Measurements from ENCODE around the gene ZC3HAV1.

Gene ZC3HAV1

DNA sequence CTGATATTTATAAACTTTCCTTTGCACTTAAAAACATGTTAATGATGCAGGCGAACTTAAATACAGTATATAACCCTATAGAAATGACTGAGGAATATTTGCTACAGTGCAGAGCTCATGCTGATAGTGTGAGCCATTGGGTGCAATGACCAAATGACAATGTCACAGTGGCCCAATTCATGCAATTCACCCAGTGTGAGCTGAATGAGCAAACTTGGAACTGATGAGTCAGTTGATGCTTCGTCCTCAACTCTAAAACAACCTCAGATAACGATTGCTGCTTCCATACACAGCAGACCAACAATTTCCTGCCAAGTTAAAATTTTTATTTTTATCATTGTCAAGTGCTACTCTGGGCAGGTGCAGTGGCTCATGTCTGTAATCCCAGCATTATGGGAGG is 61.5 kb downstream of the ZC3HAV1 start:
- peaks cover 95% of the 10 kb centered on the region for H3K36me3 ChIP-seq
- H3K4me1 ChIP-seq (ENCODE audit: control insufficient read depth in 1 of 2, insufficient read depth in 1 of 2, low read depth in 1 of 2, low read length in 1 of 2): peaks cover 11 to 20% of the 10 kb centered on the region in 2 experiments
- no peaks in the 10 kb centered on the region for H3K9me3 ChIP-seq
- no peak overlapping the region for H3K4me3 ChIP-seq (ENCODE audit: low read depth in 1 of 2, low read length in 1 of 2)
- TF ChIP-seq, protein P1, sequence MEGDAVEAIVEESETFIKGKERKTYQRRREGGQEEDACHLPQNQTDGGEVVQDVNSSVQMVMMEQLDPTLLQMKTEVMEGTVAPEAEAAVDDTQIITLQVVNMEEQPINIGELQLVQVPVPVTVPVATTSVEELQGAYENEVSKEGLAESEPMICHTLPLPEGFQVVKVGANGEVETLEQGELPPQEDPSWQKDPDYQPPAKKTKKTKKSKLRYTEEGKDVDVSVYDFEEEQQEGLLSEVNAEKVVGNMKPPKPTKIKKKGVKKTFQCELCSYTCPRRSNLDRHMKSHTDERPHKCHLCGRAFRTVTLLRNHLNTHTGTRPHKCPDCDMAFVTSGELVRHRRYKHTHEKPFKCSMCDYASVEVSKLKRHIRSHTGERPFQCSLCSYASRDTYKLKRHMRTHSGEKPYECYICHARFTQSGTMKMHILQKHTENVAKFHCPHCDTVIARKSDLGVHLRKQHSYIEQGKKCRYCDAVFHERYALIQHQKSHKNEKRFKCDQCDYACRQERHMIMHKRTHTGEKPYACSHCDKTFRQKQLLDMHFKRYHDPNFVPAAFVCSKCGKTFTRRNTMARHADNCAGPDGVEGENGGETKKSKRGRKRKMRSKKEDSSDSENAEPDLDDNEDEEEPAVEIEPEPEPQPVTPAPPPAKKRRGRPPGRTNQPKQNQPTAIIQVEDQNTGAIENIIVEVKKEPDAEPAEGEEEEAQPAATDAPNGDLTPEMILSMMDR (IDR thresholded peaks at IDR 0.05): no peak
- no peaks in the 10 kb centered on the region for H3K27me3 ChIP-seq
- no peak overlapping the region for H3K27ac ChIP-seq

DNA sequence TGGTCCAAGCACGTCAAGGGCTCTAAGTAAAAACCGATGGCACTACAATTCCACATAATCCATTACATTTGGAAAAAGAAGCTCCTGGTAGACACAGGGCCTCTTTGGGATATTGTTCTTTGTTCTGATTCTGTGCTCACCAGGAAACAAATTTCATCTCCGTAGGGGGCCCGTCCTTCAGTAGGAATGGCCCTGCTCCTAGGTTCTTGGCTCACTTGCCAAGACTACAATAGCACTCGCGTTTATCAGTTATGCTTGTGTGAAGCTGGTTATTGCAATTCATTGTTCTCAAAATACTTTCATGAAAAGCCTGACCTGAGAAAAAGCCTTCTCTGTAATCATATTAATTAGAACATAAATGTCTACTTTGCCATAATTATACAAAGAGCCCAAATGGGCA is 63.4 kb downstream of the ZC3HAV1 start:
- H3K9me3 ChIP-seq: no peaks in the 10 kb centered on the region
- TF ChIP-seq, protein P1 (IDR thresholded peaks at IDR 0.05): no peak
- H3K4me1 ChIP-seq (ENCODE audit: control insufficient read depth in 1 of 2, insufficient read depth in 1 of 2, low read depth in 1 of 2, low read length in 1 of 2): peaks cover 11 to 20% of the 10 kb centered on the region in 2 experiments
- peaks cover 78% of the 10 kb centered on the region for H3K36me3 ChIP-seq
- H3K27ac ChIP-seq: no peak overlapping the region
- no peak overlapping the region for H3K4me3 ChIP-seq (ENCODE audit: low read depth in 1 of 2, low read length in 1 of 2)
- H3K27me3 ChIP-seq: no peaks in the 10 kb centered on the region

DNA sequence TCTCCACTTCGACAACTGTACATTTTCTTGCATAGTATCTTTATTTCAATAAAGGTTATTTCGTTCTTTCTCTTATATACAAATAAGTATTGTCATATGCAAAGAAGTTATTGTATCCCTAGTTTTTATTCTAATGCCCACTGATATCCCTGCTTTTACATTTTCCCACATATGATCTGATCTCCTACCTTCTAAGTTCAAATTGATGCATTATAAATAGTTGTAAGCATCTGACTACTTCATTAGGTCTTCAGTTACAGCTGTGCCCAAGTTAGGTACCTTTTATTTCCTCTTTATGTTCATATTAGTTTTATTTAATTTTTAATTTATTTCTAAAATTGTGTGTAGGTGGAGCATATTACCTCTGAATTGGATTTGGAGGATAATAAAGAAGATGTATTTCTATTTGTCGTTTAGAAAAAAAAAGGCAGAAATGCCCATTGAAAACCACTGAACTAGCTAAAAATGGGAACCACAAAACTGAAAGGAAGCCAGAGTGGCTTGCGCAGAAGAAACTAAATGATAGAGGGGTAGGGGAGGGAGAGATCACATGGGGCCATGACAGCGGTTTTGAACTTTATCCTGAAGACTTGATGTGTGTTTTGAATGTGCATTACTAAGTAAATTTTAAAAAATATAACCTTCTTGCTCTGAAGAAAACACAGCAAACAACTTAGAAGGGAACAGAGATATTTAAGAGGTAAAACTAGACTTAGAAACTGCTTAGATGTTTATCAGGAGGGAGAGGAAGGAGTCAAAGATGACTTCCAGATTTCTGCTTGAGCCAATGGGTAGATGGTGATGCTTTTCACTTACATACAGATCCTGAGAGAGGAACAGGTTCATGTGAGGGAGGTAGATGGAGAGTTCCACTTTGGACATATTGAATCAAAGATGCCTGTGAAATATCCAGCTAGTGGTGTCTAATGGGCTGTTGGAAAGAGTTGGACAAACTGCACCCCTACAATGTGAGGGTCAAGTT is 64.4 kb downstream of the ZC3HAV1 start:
- H3K9me3 ChIP-seq: no peaks in the 10 kb centered on the region
- TF ChIP-seq, protein P1 (IDR thresholded peaks at IDR 0.05): no peak
- H3K36me3 ChIP-seq: peaks cover 68% of the 10 kb centered on the region
- H3K4me3 ChIP-seq (ENCODE audit: low read depth in 1 of 2, low read length in 1 of 2): no peak overlapping the region
- peak overlapping the region; percentile 72 for H3K27ac ChIP-seq
- H3K4me1 ChIP-seq (ENCODE audit: control insufficient read depth in 1 of 2, insufficient read depth in 1 of 2, low read depth in 1 of 2, low read length in 1 of 2): peaks cover 11 to 20% of the 10 kb centered on the region in 2 experiments
- no peaks in the 10 kb centered on the region for H3K27me3 ChIP-seq

DNA sequence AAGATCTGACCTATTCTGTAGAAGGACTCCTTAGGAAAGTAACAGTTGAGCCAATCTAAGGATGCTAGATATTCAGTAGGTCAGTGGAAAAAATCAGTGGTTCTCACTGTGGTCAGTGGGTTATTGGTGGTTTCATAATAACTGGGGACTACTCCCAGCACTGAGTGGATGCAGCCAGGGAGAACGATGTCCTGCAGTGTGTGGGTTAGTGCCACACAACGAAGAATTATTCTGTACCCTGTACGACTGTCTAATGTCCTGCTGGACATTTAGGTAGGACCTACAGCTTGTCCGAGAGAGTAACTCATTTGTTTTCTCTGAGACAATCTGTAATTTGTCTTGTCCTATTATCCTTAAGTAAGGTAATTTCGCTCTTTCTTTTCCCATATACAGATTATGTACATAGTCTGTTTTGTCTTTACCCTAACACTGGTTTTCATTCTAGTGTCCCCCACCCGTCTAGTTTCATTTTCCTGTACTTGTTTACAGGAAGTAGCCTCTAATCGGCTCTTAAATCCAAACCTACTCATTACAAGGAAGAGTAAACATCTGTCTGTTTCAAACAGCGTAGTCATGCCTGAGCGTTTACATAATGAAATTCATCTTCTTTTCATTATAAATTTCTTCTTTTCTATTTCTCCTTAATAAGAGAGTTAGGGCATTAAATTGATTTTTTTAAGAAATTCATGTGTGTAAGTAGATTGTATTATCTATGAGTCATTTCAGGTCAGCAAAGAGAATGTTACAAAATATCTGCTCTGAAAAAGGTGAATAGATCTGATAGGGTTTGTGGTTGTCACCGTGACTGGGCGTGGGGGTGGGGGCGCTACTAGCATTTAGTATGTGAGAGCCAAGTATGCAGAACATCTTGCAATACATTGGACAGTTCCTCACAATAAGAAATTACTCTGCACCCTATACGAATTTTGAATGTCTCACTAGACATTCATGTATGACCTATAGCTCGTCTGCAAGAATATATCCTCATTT is 65.4 kb downstream of the ZC3HAV1 start:
- TF ChIP-seq, protein P1 (IDR thresholded peaks at IDR 0.05): no peak
- peaks cover 11 to 20% of the 10 kb centered on the region in 2 experiments for H3K4me1 ChIP-seq (ENCODE audit: control insufficient read depth in 1 of 2, insufficient read depth in 1 of 2, low read depth in 1 of 2, low read length in 1 of 2)

DNA sequence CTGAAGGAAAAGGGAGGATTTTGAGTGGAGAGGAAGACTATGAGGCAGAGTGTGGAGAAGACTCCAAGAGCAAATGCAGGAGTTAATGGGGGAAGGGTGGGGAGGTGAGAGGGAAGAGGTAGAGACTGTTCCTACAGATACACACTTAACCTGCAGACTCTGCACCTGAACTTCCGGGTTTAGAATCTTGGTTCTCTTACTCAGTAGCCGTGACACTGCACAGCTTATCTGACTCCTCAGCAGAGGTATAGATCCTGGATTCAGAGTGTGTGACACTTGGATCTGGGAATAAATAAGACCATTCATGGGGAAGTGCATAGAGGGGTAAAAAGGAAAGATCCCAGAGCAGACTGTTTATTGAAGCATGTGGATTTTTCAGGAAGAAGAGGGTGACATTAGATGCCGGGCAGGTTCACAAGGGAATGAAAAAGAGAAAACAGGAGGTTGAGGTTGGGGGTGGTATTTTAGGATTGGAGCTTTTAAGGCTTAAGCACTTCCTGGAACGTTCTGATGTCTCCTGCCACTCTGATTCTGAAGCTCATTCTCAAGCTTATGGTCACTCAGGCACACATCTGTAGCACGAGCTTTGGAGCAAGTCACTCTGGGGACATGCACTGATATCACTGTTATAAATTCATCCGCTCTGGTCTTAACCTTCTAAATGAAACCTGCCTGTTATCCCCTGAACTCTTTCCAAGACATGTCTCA is 68.0 kb downstream of the ZC3HAV1 start:
- Histone ChIP-seq H3K4me3 (ENCODE audit: low read depth in 1 of 2, low read length in 1 of 2) (no peak overlapping the region), H3K27me3 (peaks cover 17% of the 10 kb centered on the region), H3K4me1 (ENCODE audit: control insufficient read depth in 1 of 2, insufficient read depth in 1 of 2, low read depth in 1 of 2, low read length in 1 of 2) (peaks cover 11 to 20% of the 10 kb centered on the region in 2 experiments), H3K36me3 (peaks cover 32% of the 10 kb centered on the region), H3K27ac (no peak overlapping the region), H3K9me3 (no peaks in the 10 kb centered on the region)
- TF ChIP-seq, protein P1 (IDR thresholded peaks at IDR 0.05): no peak

More for the DNA sequence above, 65.4 kb downstream of the ZC3HAV1 start:
- Histone ChIP-seq H3K27ac (peak overlapping the region; percentile 72), H3K36me3 (peaks cover 58% of the 10 kb centered on the region), H3K4me3 (ENCODE audit: low read depth in 1 of 2, low read length in 1 of 2) (no peak overlapping the region), H3K27me3 (no peaks in the 10 kb centered on the region), H3K9me3 (no peaks in the 10 kb centered on the region)
